CD4-positive, alpha-beta memory T cell (primary cell): ENCODE results near the gene L3MBTL4. TPM values are rescaled to one million over a fixed set of nuclear protein-coding genes. Genes with fewer than 3 reads are reported as not detected.
"Not testable (repeated sequence)": the region's sequence is repeated elsewhere in the genome, so short reads cannot be mapped to it uniquely, and the experiment has no call there.

Source experiments
- CTCF ChIA-PET: fragments of 350-600 bp; sonication (Branson Sonifier 250); formaldehyde crosslinking; loops from one replicate; lab custom pipeline; 2021; ENCODE audit warnings: inconsistent platforms; ENCODE audit not compliant: partially characterized antibody; lab: Charles Lee
- POLR2A ChIA-PET: fragments of 350-600 bp; sonication (Branson Sonifier 250); formaldehyde crosslinking; loops from one replicate; lab custom pipeline; 2021; ENCODE audit not compliant: partially characterized antibody; lab: Charles Lee
- DNase-seq, 5 donors: peaks; one replicate each; pipeline versions ENCODE4 v3.0.0 to v3.0.0-alpha.2; 2020 to 2022; ENCODE audit warnings: mixed read lengths in 1 of 5
- H3K27ac ChIP-seq: one replicate; pipeline ENCODE4 v1.7.0; 2013; ENCODE audit warnings: low read depth, low read length
- H3K27me3 ChIP-seq: 2 replicates; pipeline ENCODE4 v1.7.0; 2013; ENCODE audit warnings: mild to moderate bottlenecking, low read length, moderate library complexity; ENCODE audit not compliant: insufficient read depth
- H3K36me3 ChIP-seq: 2 replicates; pipeline ENCODE4 v1.7.0; 2013; ENCODE audit warnings: mild to moderate bottlenecking, low read length, moderate library complexity; ENCODE audit not compliant: insufficient read depth
- H3K4me1 ChIP-seq: 2 replicates; pipeline ENCODE4 v1.7.0; 2013; ENCODE audit warnings: mild to moderate bottlenecking, low read length, moderate library complexity; ENCODE audit not compliant: insufficient read depth
- H3K4me3 ChIP-seq, 2 donors: one replicate each; pipeline ENCODE4 v1.7.0; 2013; ENCODE audit warnings: low read length in 2 of 2, mild to moderate bottlenecking in 1 of 2
- H3K9me3 ChIP-seq, 2 donors: one replicate each; pipeline ENCODE4 v1.7.0; 2013; ENCODE audit warnings: low read length in 2 of 2, control low read depth in 1 of 2; ENCODE audit not compliant: control insufficient read depth in 1 of 2
- H3K27ac Mint-ChIP-seq, 7 donors: one replicate each; pipeline ENCODE4 v1.8.0; 2020 to 2021; ENCODE audit warnings: mixed read lengths in 7 of 7, mild to moderate bottlenecking in 6 of 7, inconsistent platforms in 3 of 7, moderate library complexity in 3 of 7
- H3K27me3 Mint-ChIP-seq, 2 donors: one replicate each; pipeline ENCODE4 v1.8.0; 2020 to 2021; ENCODE audit warnings: mixed read lengths in 2 of 2
- H3K36me3 Mint-ChIP-seq, 2 donors: one replicate each; pipeline ENCODE4 v1.8.0; 2020 to 2021; ENCODE audit warnings: mixed read lengths in 2 of 2, inconsistent platforms in 1 of 2, mild to moderate bottlenecking in 1 of 2
- H3K4me1 Mint-ChIP-seq, 4 donors: one replicate each; pipeline ENCODE4 v1.8.0; 2020 to 2021; ENCODE audit warnings: mixed read lengths in 4 of 4, mild to moderate bottlenecking in 1 of 4
- H3K4me3 Mint-ChIP-seq, 8 donors: one replicate each; pipeline ENCODE4 v1.8.0; 2020 to 2021; ENCODE audit warnings: mixed read lengths in 8 of 8, mild to moderate bottlenecking in 7 of 8, moderate library complexity in 6 of 8, inconsistent platforms in 3 of 8
- H3K9me3 Mint-ChIP-seq, 8 donors: one replicate each; pipeline ENCODE4 v1.8.0; 2020 to 2021; ENCODE audit warnings: mixed read lengths in 8 of 8, mild to moderate bottlenecking in 5 of 8, inconsistent platforms in 3 of 8, moderate library complexity in 1 of 8
- intact Hi-C: fragments of 100-400 bp; cut with micrococcal nuclease; formaldehyde crosslinking; loops from one replicate; pipeline ENCODE4 v1.15.1; 2023
- polyA plus RNA-seq, 2 donors: library from polyadenylated mRNA; unstranded; fragments of 300-500 nt; fragmentation: Illumina TruSeq; gene quantifications; one replicate each; pipeline ENCODE4 v1.2.3, GENCODE V29; 2021
- total RNA-seq, 2 experiments: library from RNA; stranded (reverse); gene quantifications; one replicate each; pipeline ENCODE4 v1.2.3, GENCODE V29; 2021

The L3MBTL4 gene
- total and polyA plus RNA-seq, 4 experiments from 2014 or later = 0.49 to 0.53 TPM; not detected in 2

DNA sequence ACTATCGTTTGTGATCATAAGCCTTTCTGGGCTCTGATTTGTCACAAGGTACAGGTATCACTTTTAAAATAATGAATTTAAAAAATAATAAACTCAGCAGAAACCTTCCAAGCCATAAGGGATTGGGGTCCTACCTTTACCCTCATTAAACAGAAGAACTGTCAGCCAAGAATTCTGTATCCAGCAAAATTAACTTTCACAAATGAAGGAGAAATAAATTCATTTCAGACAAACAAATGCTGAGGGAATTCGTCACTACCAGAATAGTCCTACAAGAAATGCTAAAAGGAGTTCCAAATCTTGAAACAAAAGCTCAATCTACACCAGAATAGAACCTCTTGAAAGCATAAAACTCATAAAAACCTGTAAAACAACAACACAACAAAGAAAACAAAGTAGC, 25.7 kb downstream of the L3MBTL4 start:
- ChIA-PET POLR2A (no interaction called here), CTCF (no interaction called here)
- Histone ChIP-seq H3K9me3 (no peaks in the 10 kb centered on the region), H3K36me3 (no peaks in the 10 kb centered on the region), H3K27me3 (no peaks in the 10 kb centered on the region), H3K4me1 (no peaks in the 10 kb centered on the region), H3K27ac (no peak overlapping the region), H3K4me3 (no peak overlapping the region)
- H3K36me3 Mint-ChIP-seq = no peaks in the 10 kb centered on the region
- no peak for DNase-seq
- H3K4me1 Mint-ChIP-seq = no peaks in the 10 kb centered on the region
- H3K27me3 Mint-ChIP-seq = no peaks in the 10 kb centered on the region
- H3K27ac Mint-ChIP-seq = no peak overlapping the region
- peaks cover 0 to 26% (median 16%) of the 10 kb centered on the region in 8 donors for H3K9me3 Mint-ChIP-seq
- intact Hi-C loops = no loop called here
- no peak overlapping the region for H3K4me3 Mint-ChIP-seq

- Histone ChIP-seq H3K27me3 (no peaks in the 10 kb centered on the region), H3K4me1 (no peaks in the 10 kb centered on the region), H3K36me3 (no peaks in the 10 kb centered on the region), H3K4me3 (no peak overlapping the region), H3K27ac (no peak overlapping the region), H3K9me3 (no peaks in the 10 kb centered on the region)
- CTCF ChIA-PET = no interaction called here
- POLR2A ChIA-PET = no interaction called here
- Mint-ChIP-seq H3K4me1 (no peaks in the 10 kb centered on the region), H3K27me3 (no peaks in the 10 kb centered on the region), H3K4me3 (no peak overlapping the region), H3K36me3 (no peaks in the 10 kb centered on the region), H3K9me3 (peaks cover 0 to 23% (median 17%) of the 10 kb centered on the region in 8 donors), H3K27ac (no peak overlapping the region)
- no peak for DNase-seq
- intact Hi-C loops = no loop called here
These were observed 31.7 kb downstream of the L3MBTL4 start for GRCh38 chr18:6382963-6383362.

- H3K36me3 ChIP-seq, H3K27me3 Mint-ChIP-seq, H3K27ac Mint-ChIP-seq, H3K36me3 Mint-ChIP-seq, H3K4me3 Mint-ChIP-seq, H3K4me1 Mint-ChIP-seq, H3K27me3 ChIP-seq, intact Hi-C loops, CTCF ChIA-PET, H3K9me3 ChIP-seq, H3K27ac ChIP-seq, POLR2A ChIA-PET, H3K4me1 ChIP-seq, H3K4me3 ChIP-seq, DNase-seq: not testable (repeated sequence)
- H3K9me3 Mint-ChIP-seq = peaks cover 5 to 30% (median 16%) of the 10 kb centered on the region in 8 donors
These were observed 37.2 kb downstream of the L3MBTL4 start for GRCh38 chr18:6377473-6377872.

DNA sequence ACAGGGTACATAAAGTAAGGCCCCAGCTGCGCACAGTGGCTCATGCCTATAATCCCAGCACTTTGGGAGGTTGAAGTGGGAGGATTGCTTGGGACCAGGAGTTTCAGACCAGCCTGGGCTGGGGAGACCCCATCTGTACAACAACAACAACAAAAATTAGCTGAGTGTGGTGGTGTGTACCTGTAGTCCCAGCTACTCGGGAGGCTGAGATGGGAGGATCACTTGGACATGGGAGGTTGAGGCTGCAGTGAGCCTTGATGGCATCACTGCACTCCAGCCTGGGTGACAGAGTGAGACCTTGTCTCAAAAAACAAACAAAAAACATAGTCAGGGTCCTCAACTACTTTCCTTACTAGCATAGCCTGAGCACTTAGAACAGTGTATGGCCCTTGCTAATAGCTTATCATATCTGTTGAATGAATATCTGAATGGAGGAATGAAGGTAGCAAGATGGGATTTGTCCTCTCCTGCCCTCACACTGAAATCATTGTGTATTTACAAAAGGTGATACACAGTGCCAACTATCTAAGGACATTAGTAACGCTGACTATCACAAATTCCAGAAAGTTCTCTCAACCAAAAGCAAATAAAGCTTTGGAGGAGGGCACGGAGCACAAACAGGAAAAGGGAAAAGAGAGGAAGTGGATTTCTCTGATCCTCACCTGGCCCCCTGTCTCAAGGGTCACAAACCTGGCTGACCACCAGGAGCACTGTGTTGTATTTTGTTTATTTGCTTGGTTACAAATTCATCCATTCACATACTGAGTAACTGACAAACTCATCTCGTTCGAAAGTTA, 38.1 kb downstream of the L3MBTL4 start:
- Mint-ChIP-seq H3K27ac (no peak overlapping the region), H3K9me3 (peaks cover 6 to 29% (median 16%) of the 10 kb centered on the region in 8 donors), H3K27me3 (no peaks in the 10 kb centered on the region), H3K4me1 (no peaks in the 10 kb centered on the region), H3K36me3 (no peaks in the 10 kb centered on the region), H3K4me3 (no peak overlapping the region)
- Histone ChIP-seq H3K27ac (no peak overlapping the region), H3K36me3 (no peaks in the 10 kb centered on the region), H3K9me3 (no peaks in the 10 kb centered on the region), H3K4me1 (no peaks in the 10 kb centered on the region), H3K27me3 (no peaks in the 10 kb centered on the region), H3K4me3 (no peak overlapping the region)
- intact Hi-C loops = no loop called here
- ChIA-PET CTCF (no interaction called here), POLR2A (no interaction called here)
- no peak for DNase-seq

GRCh38 chr18:6374935-6375529, 39.7 kb downstream of the L3MBTL4 start:
- Histone ChIP-seq H3K4me3 (no peak overlapping the region), H3K36me3 (no peaks in the 10 kb centered on the region), H3K27me3 (no peaks in the 10 kb centered on the region), H3K4me1 (no peaks in the 10 kb centered on the region), H3K9me3 (no peaks in the 10 kb centered on the region), H3K27ac (no peak overlapping the region)
- H3K4me1 Mint-ChIP-seq = no peaks in the 10 kb centered on the region
- no peaks in the 10 kb centered on the region for H3K36me3 Mint-ChIP-seq
- H3K27ac Mint-ChIP-seq = no peak overlapping the region
- H3K4me3 Mint-ChIP-seq = no peak overlapping the region
- CTCF ChIA-PET = no interaction called here
- POLR2A ChIA-PET = no interaction called here
- H3K27me3 Mint-ChIP-seq = no peaks in the 10 kb centered on the region
- intact Hi-C loops = no loop called here
- DNase-seq = no peak
- peaks cover 2 to 25% (median 12%) of the 10 kb centered on the region in 8 donors for H3K9me3 Mint-ChIP-seq

DNA sequence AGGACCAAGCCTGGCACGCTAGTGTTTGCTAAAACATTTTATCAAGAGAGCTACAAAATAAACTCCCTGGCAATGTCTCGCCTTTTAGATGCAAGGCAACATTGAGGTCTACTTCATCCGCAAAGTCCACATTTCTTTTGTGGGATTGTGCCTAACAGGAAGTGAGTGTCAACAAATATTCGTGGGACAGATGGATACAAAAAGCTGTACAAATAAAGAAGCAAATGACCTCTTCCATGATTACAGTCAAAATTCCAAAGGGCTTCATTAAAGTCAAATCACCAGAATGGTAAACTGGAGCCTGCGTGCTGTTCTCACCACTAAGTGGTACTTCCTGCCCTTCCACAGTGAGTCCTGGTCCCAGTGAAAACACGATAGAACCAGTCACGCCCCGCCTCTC, 40.4 kb downstream of the L3MBTL4 start:
- no peaks in the 10 kb centered on the region for H3K27me3 Mint-ChIP-seq
- H3K4me3 ChIP-seq = no peak overlapping the region
- H3K4me3 Mint-ChIP-seq = no peak overlapping the region
- H3K36me3 Mint-ChIP-seq = no peaks in the 10 kb centered on the region
- DNase-seq = no peak
- H3K9me3 ChIP-seq = no peaks in the 10 kb centered on the region
- no peak overlapping the region for H3K27ac ChIP-seq
- H3K4me1 Mint-ChIP-seq = no peaks in the 10 kb centered on the region
- H3K9me3 Mint-ChIP-seq = peaks cover 3 to 24% (median 11%) of the 10 kb centered on the region in 8 donors
- no peaks in the 10 kb centered on the region for H3K4me1 ChIP-seq
- peak overlapping the region in 1 of 7 donors; percentile 9 for H3K27ac Mint-ChIP-seq
- ChIA-PET CTCF (no interaction called here), POLR2A (no interaction called here)
- intact Hi-C loops = no loop called here
- no peaks in the 10 kb centered on the region for H3K27me3 ChIP-seq
- no peaks in the 10 kb centered on the region for H3K36me3 ChIP-seq

- no peak for DNase-seq
- Histone ChIP-seq H3K4me1 (no peaks in the 10 kb centered on the region), H3K4me3 (no peak overlapping the region), H3K27ac (no peak overlapping the region), H3K36me3 (no peaks in the 10 kb centered on the region), H3K27me3 (no peaks in the 10 kb centered on the region), H3K9me3 (no peaks in the 10 kb centered on the region)
- Mint-ChIP-seq H3K9me3 (peaks cover 1 to 17% (median 10%) of the 10 kb centered on the region in 8 donors), H3K27ac (no peak overlapping the region), H3K27me3 (no peaks in the 10 kb centered on the region), H3K36me3 (no peaks in the 10 kb centered on the region), H3K4me3 (no peak overlapping the region), H3K4me1 (no peaks in the 10 kb centered on the region)
- ChIA-PET CTCF (no interaction called here), POLR2A (no interaction called here)
- intact Hi-C loops = no loop called here
These were observed 41.5 kb downstream of the L3MBTL4 start for GRCh38 chr18:6373187-6373586.
